Vagina (tissue), 2 donors: Measurements from ENCODE around the gene CD40LG.

Experiments used
- POLR2AphosphoS5 ChIP-seq, 2 donors: sonication (generic); formaldehyde crosslinking; IDR thresholded peaks; one replicate each; pipeline ENCODE4 v1.9.0; 2017; ENCODE audit warnings: antibody characterized with exemption in 2 of 2, mild to moderate bottlenecking in 2 of 2, low read depth in 1 of 2; ENCODE audit not compliant: insufficient read depth in 1 of 2
- TF ChIP-seq, protein P1 (sequence below), 3 experiments: fragments of 450-650 bp in 2 of 3; fragments of 200-600 bp in 1 of 3; sonication (generic) in 1 of 3; IDR thresholded peaks; one replicate each; pipeline ENCODE4 v1.5.1; 2017 to 2019; ENCODE audit warnings: antibody characterized with exemption in 3 of 3, mild to moderate bottlenecking in 2 of 3, moderate library complexity in 2 of 3

DNA sequence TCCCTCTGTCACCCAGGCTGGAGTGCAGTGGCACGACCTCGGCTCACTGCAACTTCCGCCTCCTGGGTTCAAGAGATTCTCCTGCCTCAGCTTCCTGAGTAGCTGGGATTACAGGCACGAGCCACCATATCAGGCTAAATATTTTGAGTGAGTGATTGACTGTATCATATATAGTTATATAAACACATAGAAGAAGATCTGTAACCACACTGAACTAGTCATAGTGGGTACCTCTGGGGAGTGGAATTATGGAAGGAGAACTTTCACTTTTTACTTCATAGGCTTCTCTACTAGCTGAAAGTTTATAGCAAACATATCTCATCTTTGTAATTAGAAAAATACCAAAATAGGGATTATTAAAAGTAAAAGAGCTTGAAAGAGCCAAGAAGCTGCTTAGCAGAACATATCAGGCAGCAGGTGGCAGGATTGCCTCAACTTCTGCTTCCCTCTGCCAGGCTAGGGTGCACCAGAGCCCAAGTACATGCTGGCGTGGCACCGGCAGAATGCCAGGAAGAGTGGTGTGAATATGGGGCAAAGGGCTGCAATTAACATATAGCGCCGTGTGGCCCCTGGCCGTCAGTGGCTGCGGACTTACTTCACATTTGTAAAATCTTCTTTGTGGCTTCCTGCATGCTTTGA is 39.5 kb upstream of the CD40LG start:
- TF ChIP-seq, protein P1, sequence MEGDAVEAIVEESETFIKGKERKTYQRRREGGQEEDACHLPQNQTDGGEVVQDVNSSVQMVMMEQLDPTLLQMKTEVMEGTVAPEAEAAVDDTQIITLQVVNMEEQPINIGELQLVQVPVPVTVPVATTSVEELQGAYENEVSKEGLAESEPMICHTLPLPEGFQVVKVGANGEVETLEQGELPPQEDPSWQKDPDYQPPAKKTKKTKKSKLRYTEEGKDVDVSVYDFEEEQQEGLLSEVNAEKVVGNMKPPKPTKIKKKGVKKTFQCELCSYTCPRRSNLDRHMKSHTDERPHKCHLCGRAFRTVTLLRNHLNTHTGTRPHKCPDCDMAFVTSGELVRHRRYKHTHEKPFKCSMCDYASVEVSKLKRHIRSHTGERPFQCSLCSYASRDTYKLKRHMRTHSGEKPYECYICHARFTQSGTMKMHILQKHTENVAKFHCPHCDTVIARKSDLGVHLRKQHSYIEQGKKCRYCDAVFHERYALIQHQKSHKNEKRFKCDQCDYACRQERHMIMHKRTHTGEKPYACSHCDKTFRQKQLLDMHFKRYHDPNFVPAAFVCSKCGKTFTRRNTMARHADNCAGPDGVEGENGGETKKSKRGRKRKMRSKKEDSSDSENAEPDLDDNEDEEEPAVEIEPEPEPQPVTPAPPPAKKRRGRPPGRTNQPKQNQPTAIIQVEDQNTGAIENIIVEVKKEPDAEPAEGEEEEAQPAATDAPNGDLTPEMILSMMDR (IDR thresholded peaks at IDR 0.05), result peak in 1 of 3 experiments; percentile 16
- TF ChIP-seq POLR2AphosphoS5 (IDR thresholded peaks at IDR 0.05; ENCODE audit: insufficient read depth in 1 of 2, low read depth in 1 of 2), result no peak
